HEK293 (cell line): Measurements from ENCODE around the gene NCF2.

Experiments
- CTCF ChIA-PET: fragments of 350-600 bp; formaldehyde crosslinking; extraction: SDS; loops from one replicate; lab custom pipeline; 2021; ENCODE audit warnings: antibody characterized with exemption; lab: Yijun Ruan, JAX
- POLR2A ChIA-PET: fragments of 300-600 bp; formaldehyde crosslinking; extraction: SDS; loops from one replicate; lab custom pipeline; 2020; ENCODE audit warnings: antibody characterized with exemption, inconsistent platforms; lab: Yijun Ruan, JAX
- H3K27ac ChIP-seq: fragments of 200-500 bp; sonication (Bioruptor generic); 2 replicates; pipeline ENCODE4 v1.5.1; 2014; ENCODE audit warnings: low read depth, low read length, control low read depth, inconsistent platforms; ENCODE audit errors: extremely low read depth
- H3K36me3 ChIP-seq, 2 experiments: fragments of 200-500 bp in 1 of 2; sonication (Bioruptor generic) in 1 of 2; 1 replicate in 1 of 2; 2 replicates in 1 of 2; pipeline ENCODE4 v1.5.1; 2014 to 2017; ENCODE audit warnings: inconsistent platforms in 2 of 2, low read length in 2 of 2; ENCODE audit not compliant: control insufficient read depth in 2 of 2, insufficient read depth in 1 of 2
- H3K4me1 ChIP-seq: fragments of 200-500 bp; sonication (Bioruptor generic); 2 replicates; pipeline ENCODE4 v1.5.1; 2014; ENCODE audit warnings: mild to moderate bottlenecking, low read length, inconsistent platforms; ENCODE audit not compliant: control insufficient read depth, insufficient read depth
- H3K4me3 ChIP-seq: 2 replicates; pipeline ENCODE4 v1.5.1; 2011; ENCODE audit warnings: low read depth, mild to moderate bottlenecking, control low read depth, low read length, moderate library complexity
- H3K9me3 ChIP-seq: fragments of 200-500 bp; sonication (Bioruptor generic); 2 replicates; pipeline ENCODE4 v1.5.1; 2014; ENCODE audit warnings: low read depth, low read length, inconsistent platforms; ENCODE audit not compliant: control insufficient read depth, insufficient read depth
- BCL11B ChIP-seq: fragments of 450-650 bp; formaldehyde crosslinking; IDR thresholded peaks from 2 replicates; pipeline ENCODE4 v1.5.1; 2016; ENCODE audit warnings: low read depth, missing biosample characterization, missing genetic modification characterization
- KLF16 ChIP-seq: fragments of 450-650 bp; formaldehyde crosslinking; IDR thresholded peaks from 2 replicates; pipeline ENCODE4 v1.5.1; 2017; ENCODE audit warnings: missing biosample characterization, missing genetic modification characterization
- KLF8 ChIP-seq: fragments of 450-650 bp; formaldehyde crosslinking; IDR thresholded peaks from 2 replicates; pipeline ENCODE4 v1.5.1; 2016; ENCODE audit warnings: missing biosample characterization, missing genetic modification characterization
- ZNF132 ChIP-seq: fragments of 450-650 bp; formaldehyde crosslinking; IDR thresholded peaks from 2 replicates; pipeline ENCODE4 v1.5.1; 2017; ENCODE audit warnings: missing biosample characterization, missing genetic modification characterization, borderline replicate concordance
- ZNF174 ChIP-seq: fragments of 450-650 bp; formaldehyde crosslinking; IDR thresholded peaks from 2 replicates; pipeline ENCODE4 v1.5.0; 2017; ENCODE audit warnings: missing biosample characterization, mild to moderate bottlenecking, missing genetic modification characterization
- ZNF175 ChIP-seq: fragments of 450-650 bp; formaldehyde crosslinking; IDR thresholded peaks from 2 replicates; pipeline ENCODE4 v1.5.1; 2016; ENCODE audit warnings: missing biosample characterization, missing genetic modification characterization
- ZNF2 ChIP-seq: fragments of 450-650 bp; formaldehyde crosslinking; IDR thresholded peaks from 2 replicates; pipeline ENCODE4 v1.5.1; 2016; ENCODE audit warnings: missing biosample characterization, missing genetic modification characterization
- ZNF214 ChIP-seq: fragments of 450-650 bp; formaldehyde crosslinking; IDR thresholded peaks from 2 replicates; pipeline ENCODE4 v1.5.1; 2017; ENCODE audit warnings: missing biosample characterization, mild to moderate bottlenecking, missing genetic modification characterization, borderline replicate concordance
- ZNF248 ChIP-seq: fragments of 450-650 bp; formaldehyde crosslinking; IDR thresholded peaks from 2 replicates; pipeline ENCODE4 v1.5.1; 2017; ENCODE audit warnings: missing biosample characterization, missing genetic modification characterization
- ZNF266 ChIP-seq: fragments of 450-650 bp; formaldehyde crosslinking; IDR thresholded peaks from 2 replicates; pipeline ENCODE4 v1.5.1; 2016; ENCODE audit warnings: missing biosample characterization, missing genetic modification characterization, low read depth
- ZNF274 ChIP-seq, 2 experiments: fragments of 200-500 bp in 1 of 2; fragments of 450-650 bp in 1 of 2; sonication (Bioruptor generic) in 1 of 2; formaldehyde crosslinking in 1 of 2; IDR thresholded peaks; 2 replicates each; pipeline versions ENCODE4 v1.5.1 to v1.6.1; 2014 to 2016; ENCODE audit warnings: borderline replicate concordance in 1 of 2, inconsistent platforms in 1 of 2, low read length in 1 of 2, missing biosample characterization in 1 of 2, missing genetic modification characterization in 1 of 2
- ZNF354C ChIP-seq: fragments of 450-650 bp; formaldehyde crosslinking; IDR thresholded peaks from 2 replicates; pipeline ENCODE4 v1.5.1; 2016; ENCODE audit warnings: missing biosample characterization, missing genetic modification characterization, low read depth, borderline replicate concordance
- ZNF501 ChIP-seq: fragments of 450-650 bp; formaldehyde crosslinking; IDR thresholded peaks from 2 replicates; pipeline ENCODE4 v1.5.1; 2016; ENCODE audit warnings: missing biosample characterization, missing genetic modification characterization
- ZNF658 ChIP-seq: fragments of 450-650 bp; formaldehyde crosslinking; IDR thresholded peaks from 2 replicates; pipeline ENCODE4; 2016; ENCODE audit warnings: missing biosample characterization, missing genetic modification characterization
- ZNF776 ChIP-seq: fragments of 450-650 bp; formaldehyde crosslinking; IDR thresholded peaks from 2 replicates; pipeline ENCODE4 v1.5.0; 2017; ENCODE audit warnings: missing biosample characterization, missing genetic modification characterization, borderline replicate concordance
- ZNF843 ChIP-seq: fragments of 450-650 bp; formaldehyde crosslinking; IDR thresholded peaks from 2 replicates; pipeline ENCODE4 v1.5.1; 2016; ENCODE audit warnings: missing biosample characterization, missing genetic modification characterization
- ZSCAN30 ChIP-seq: fragments of 450-650 bp; IDR thresholded peaks from 2 replicates; pipeline ENCODE4 v1.5.1; 2018; ENCODE audit warnings: missing biosample characterization, mild to moderate bottlenecking, missing genetic modification characterization, moderate library complexity
- TF ChIP-seq, protein P1 (sequence below): fragments of 450-650 bp; formaldehyde crosslinking; optimal IDR thresholded peaks from 2 replicates; pipeline ENCODE3; 2016; ENCODE audit warnings: missing biosample characterization, mild to moderate bottlenecking, missing genetic modification characterization
- TF ChIP-seq, protein P2 (sequence below): fragments of 450-650 bp; formaldehyde crosslinking; IDR thresholded peaks from 2 replicates; pipeline ENCODE4 v1.5.1; 2016; ENCODE audit warnings: missing biosample characterization, missing genetic modification characterization
- TF ChIP-seq, protein P3 (sequence below): fragments of 450-650 bp; formaldehyde crosslinking; IDR thresholded peaks from 2 replicates; pipeline ENCODE4 v1.5.1; 2016; ENCODE audit warnings: missing biosample characterization, missing genetic modification characterization

Gene NCF2

DNA sequence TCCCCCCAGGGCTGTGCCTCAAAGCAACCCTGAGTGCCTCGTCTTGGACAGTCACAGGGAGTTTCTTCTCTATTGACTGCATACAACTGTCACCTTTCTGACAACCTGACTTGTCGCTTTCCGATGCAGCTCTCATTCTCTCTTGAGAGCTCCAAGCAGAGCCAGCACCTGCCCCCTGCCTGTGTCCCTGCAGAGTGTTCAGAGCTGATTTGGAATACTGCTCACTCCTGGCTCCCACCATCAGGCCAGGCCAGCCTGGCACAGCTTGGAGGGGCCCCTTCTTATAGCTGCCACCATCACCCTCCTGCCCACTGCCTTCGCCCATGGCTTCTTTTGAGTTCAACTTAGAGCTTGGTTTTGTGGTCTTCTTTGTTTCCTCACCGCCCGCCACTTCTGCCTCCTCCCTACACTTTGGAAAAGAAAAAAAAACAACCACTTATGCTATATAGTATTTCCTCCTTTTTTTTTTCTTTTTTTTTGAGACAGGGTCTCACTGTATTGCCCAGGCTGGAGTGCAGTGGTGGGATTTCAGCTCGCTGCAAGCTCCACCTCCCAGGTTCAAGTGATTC, 12.3 kb downstream of the NCF2 start:
- POLR2A ChIA-PET = no interaction called here
- TF ChIP-seq ZSCAN30 (no peak), ZNF248 (tag by site-specific recombination) (no peak), ZNF354C (tag by site-specific recombination) (no peak), ZNF843 (tag by site-specific recombination) (no peak), BCL11B (tag by site-specific recombination) (no peak), KLF16 (tag by site-specific recombination) (no peak), ZNF274 (IDR thresholded peaks at IDR 0.05; ENCODE audit: low read length) (no peak), ZNF274 (tag by site-specific recombination; IDR thresholded peaks at IDR 0.05; ENCODE audit: borderline replicate concordance) (no peak), KLF8 (no peak), ZNF214 (tag by site-specific recombination) (no peak), ZNF175 (tag by site-specific recombination) (no peak), ZNF776 (tag by site-specific recombination) (no peak), ZNF658 (tag by site-specific recombination) (no peak), ZNF501 (tag by site-specific recombination) (no peak)
- TF ChIP-seq, protein P1, sequence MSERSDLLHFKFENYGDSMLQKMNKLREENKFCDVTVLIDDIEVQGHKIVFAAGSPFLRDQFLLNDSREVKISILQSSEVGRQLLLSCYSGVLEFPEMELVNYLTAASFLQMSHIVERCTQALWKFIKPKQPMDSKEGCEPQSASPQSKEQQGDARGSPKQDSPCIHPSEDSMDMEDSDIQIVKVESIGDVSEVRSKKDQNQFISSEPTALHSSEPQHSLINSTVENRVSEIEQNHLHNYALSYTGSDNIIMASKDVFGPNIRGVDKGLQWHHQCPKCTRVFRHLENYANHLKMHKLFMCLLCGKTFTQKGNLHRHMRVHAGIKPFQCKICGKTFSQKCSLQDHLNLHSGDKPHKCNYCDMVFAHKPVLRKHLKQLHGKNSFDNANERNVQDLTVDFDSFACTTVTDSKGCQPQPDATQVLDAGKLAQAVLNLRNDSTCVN (tag by site-specific recombination) = no peak
- TF ChIP-seq, protein P2, sequence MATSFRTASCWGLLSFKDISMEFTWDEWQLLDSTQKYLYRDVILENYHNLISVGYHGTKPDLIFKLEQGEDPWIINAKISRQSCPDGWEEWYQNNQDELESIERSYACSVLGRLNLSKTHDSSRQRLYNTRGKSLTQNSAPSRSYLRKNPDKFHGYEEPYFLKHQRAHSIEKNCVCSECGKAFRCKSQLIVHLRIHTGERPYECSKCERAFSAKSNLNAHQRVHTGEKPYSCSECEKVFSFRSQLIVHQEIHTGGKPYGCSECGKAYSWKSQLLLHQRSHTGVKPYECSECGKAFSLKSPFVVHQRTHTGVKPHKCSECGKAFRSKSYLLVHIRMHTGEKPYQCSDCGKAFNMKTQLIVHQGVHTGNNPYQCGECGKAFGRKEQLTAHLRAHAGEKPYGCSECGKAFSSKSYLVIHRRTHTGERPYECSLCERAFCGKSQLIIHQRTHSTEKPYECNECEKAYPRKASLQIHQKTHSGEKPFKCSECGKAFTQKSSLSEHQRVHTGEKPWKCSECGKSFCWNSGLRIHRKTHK (tag by site-specific recombination) = no peak
- H3K4me3 ChIP-seq = no peak overlapping the region
- H3K9me3 ChIP-seq = no peaks in the 10 kb centered on the region
- no peak overlapping the region for H3K27ac ChIP-seq
- CTCF ChIA-PET = interaction anchor here (0.7 kb wide), 2 partner anchors 44 to 237 kb away, joined by 3 to 6 read pairs; no protein-coding TSS in a partner anchor
- H3K4me1 ChIP-seq = no peaks in the 10 kb centered on the region
- no peaks in the 10 kb centered on the region for H3K36me3 ChIP-seq

DNA sequence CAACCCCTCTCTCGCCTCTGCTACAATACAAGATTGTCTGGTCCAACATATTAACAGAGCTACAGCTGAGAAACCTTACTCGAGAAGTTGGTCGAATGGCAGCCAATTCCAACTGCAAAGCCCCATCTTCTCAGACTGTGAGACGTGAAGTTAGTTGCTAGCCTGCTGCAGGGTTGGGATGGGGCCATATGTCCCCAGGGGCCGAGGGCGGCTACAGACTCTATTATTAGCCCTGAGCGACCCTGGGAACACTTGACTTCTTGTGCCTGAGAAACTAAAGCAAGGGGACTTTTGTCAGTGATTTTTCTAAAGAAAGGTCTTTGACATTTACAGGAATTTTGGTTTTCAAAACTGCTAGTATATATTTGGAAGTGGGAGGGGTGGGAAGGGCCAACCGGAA, 13.7 kb downstream of the NCF2 start:
- no peaks in the 10 kb centered on the region for H3K4me1 ChIP-seq
- no peak overlapping the region for H3K4me3 ChIP-seq
- CTCF ChIA-PET = no interaction called here
- POLR2A ChIA-PET = no interaction called here
- H3K36me3 ChIP-seq = no peaks in the 10 kb centered on the region
- TF ChIP-seq ZNF174 (tag by site-specific recombination) = no peak
- no peak for TF ChIP-seq ZNF2 (tag by site-specific recombination)
- no peak for TF ChIP-seq ZNF132 (tag by site-specific recombination)
- TF ChIP-seq, protein P3, sequence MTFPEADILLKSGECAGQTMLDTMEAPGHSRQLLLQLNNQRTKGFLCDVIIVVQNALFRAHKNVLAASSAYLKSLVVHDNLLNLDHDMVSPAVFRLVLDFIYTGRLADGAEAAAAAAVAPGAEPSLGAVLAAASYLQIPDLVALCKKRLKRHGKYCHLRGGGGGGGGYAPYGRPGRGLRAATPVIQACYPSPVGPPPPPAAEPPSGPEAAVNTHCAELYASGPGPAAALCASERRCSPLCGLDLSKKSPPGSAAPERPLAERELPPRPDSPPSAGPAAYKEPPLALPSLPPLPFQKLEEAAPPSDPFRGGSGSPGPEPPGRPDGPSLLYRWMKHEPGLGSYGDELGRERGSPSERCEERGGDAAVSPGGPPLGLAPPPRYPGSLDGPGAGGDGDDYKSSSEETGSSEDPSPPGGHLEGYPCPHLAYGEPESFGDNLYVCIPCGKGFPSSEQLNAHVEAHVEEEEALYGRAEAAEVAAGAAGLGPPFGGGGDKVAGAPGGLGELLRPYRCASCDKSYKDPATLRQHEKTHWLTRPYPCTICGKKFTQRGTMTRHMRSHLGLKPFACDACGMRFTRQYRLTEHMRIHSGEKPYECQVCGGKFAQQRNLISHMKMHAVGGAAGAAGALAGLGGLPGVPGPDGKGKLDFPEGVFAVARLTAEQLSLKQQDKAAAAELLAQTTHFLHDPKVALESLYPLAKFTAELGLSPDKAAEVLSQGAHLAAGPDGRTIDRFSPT (tag by site-specific recombination) = no peak
- no peak for TF ChIP-seq ZNF266
- no peak overlapping the region for H3K27ac ChIP-seq
- H3K9me3 ChIP-seq = no peaks in the 10 kb centered on the region
